ENCODE measurements around the gene GRHPR.

Gene GRHPR

GRCh38 chr9:37485389-37486255 is 63.1 kb downstream of the GRHPR start, which contains the start of gene POLR1E:
Gene POLR1E, plus strand, starts transcription at chr9:37485948. Its CDS starts 100 bp downstream, at chr9:37486048.
- peak; percentile 89 for DNase-seq (ENCODE audit: low spot score)

- DNase-seq (ENCODE audit: low spot score), result no peak
Observed at GRCh38 chr9:37486256-37486615, 63.7 kb downstream of the GRHPR start.
